ENCODE data around the gene ZDHHC8. TPM values are rescaled to one million over a fixed set of nuclear protein-coding genes. Genes with fewer than 3 reads are reported as not detected.

Gene ZDHHC8
- total RNA-seq, 1 experiment from 2014 or later = 78.4 TPM

DNA sequence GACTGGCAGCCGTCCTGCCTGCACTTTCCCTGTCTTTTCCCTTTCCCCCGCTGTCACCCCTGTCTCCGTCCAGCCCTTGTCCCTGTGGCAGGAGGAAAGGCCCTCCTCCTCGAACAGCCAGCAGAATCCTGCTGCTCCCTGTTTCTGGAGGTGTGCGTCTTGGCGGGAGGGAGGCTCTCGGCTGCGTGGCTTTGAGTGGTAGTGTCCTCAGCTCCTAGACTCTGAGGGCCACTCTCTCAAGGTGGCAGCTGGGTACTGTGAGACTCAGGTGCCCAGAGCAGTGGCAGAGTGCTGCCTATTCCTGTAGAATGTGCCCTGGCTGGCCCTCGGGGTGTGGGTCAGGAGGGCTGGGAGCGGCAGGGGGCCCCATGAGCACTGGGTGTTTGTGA, 24.8 kb upstream of the ZDHHC8 start:
- no peak for DNase-seq
- Mint-ChIP-seq H3K4me1 (ENCODE audit: low read depth, unreplicated experiment) (no peaks in the 10 kb centered on the region), H3K27me3 (ENCODE audit: unreplicated experiment) (no peaks in the 10 kb centered on the region), H3K36me3 (ENCODE audit: insufficient read depth, unreplicated experiment) (peaks cover 64% of the 10 kb centered on the region), H3K27ac (ENCODE audit: unreplicated experiment) (peak overlapping the region; percentile 56), H3K9me3 (ENCODE audit: low read depth, unreplicated experiment) (no peaks in the 10 kb centered on the region), H3K4me3 (ENCODE audit: low read depth, unreplicated experiment) (no peak overlapping the region)
- intact Hi-C loops (cut with micrococcal nuclease; ENCODE audit: unreplicated experiment) = no loop called here
- TF ChIP-seq, protein P1, sequence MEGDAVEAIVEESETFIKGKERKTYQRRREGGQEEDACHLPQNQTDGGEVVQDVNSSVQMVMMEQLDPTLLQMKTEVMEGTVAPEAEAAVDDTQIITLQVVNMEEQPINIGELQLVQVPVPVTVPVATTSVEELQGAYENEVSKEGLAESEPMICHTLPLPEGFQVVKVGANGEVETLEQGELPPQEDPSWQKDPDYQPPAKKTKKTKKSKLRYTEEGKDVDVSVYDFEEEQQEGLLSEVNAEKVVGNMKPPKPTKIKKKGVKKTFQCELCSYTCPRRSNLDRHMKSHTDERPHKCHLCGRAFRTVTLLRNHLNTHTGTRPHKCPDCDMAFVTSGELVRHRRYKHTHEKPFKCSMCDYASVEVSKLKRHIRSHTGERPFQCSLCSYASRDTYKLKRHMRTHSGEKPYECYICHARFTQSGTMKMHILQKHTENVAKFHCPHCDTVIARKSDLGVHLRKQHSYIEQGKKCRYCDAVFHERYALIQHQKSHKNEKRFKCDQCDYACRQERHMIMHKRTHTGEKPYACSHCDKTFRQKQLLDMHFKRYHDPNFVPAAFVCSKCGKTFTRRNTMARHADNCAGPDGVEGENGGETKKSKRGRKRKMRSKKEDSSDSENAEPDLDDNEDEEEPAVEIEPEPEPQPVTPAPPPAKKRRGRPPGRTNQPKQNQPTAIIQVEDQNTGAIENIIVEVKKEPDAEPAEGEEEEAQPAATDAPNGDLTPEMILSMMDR (IDR thresholded peaks at IDR 0.05; ENCODE audit: unreplicated experiment) = no peak
- no TSS peak for BruUV-seq (replicated peaks)
- CTCF ChIA-PET = interaction anchor here (0.6 kb wide), 1 partner anchor 439 kb away, joined by 4 read pairs; no protein-coding TSS in a partner anchor

- Mint-ChIP-seq H3K36me3 (ENCODE audit: insufficient read depth, unreplicated experiment) (peaks cover 65% of the 10 kb centered on the region), H3K27ac (ENCODE audit: unreplicated experiment) (peak overlapping the region; percentile 56), H3K4me1 (ENCODE audit: low read depth, unreplicated experiment) (no peaks in the 10 kb centered on the region), H3K4me3 (ENCODE audit: low read depth, unreplicated experiment) (no peak overlapping the region), H3K9me3 (ENCODE audit: low read depth, unreplicated experiment) (no peaks in the 10 kb centered on the region), H3K27me3 (ENCODE audit: unreplicated experiment) (no peaks in the 10 kb centered on the region)
- no peak for DNase-seq
- CTCF ChIA-PET = no interaction called here
- intact Hi-C loops (cut with micrococcal nuclease; ENCODE audit: unreplicated experiment) = no loop called here
- TF ChIP-seq, protein P1 (IDR thresholded peaks at IDR 0.05; ENCODE audit: unreplicated experiment) = no peak
- no TSS peak for BruUV-seq (replicated peaks)
Observed at GRCh38 chr22:20107471-20107901, 24.1 kb upstream of the ZDHHC8 start.

- H3K4me3 Mint-ChIP-seq (ENCODE audit: low read depth, unreplicated experiment) = peak overlapping the region; percentile 29
- TF ChIP-seq, protein P1 (IDR thresholded peaks at IDR 0.05; ENCODE audit: unreplicated experiment) = no peak
- H3K27ac Mint-ChIP-seq (ENCODE audit: unreplicated experiment) = peak overlapping the region; percentile 56
- CTCF ChIA-PET = interaction anchor here (1.0 kb wide), 1 partner anchor 9 kb away, joined by 3 read pairs; the partner anchor contains the start of gene TRMT2A
- no TSS peak for BruUV-seq (replicated peaks)
- peaks cover 65% of the 10 kb centered on the region for H3K36me3 Mint-ChIP-seq (ENCODE audit: insufficient read depth, unreplicated experiment)
- H3K9me3 Mint-ChIP-seq (ENCODE audit: low read depth, unreplicated experiment) = no peaks in the 10 kb centered on the region
- no peaks in the 10 kb centered on the region for H3K27me3 Mint-ChIP-seq (ENCODE audit: unreplicated experiment)
- no peak for DNase-seq
- no peaks in the 10 kb centered on the region for H3K4me1 Mint-ChIP-seq (ENCODE audit: low read depth, unreplicated experiment)
- intact Hi-C loops (cut with micrococcal nuclease; ENCODE audit: unreplicated experiment) = no loop called here
Observed at GRCh38 chr22:20107951-20108756, 23.4 kb upstream of the ZDHHC8 start.

DNA sequence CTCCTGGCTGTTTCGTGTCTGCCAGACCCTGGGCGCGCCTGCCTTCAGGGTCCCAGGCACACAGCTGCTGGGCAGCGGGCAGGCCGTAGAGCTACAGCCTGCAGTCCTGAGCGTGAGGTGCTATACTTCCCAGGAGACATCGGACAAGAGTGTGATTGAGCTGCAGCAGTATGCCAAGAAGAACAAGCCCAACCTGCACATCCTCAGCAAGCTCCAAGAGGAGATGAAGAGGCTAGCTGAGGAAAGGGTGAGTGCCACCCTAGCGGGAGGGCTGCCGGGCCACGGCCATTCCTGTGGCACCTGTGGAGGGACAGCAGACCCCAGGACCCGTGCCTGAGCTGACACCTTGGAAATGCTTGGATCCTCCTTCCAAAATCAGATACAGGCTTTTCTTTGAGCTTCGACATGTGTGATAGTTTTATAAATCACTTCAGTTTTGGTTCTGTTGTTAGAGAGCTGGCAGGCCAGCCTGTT, 22.8 kb upstream of the ZDHHC8 start:
- CTCF ChIA-PET = interaction anchor here (1.0 kb wide), 1 partner anchor 8 kb away, joined by 3 read pairs; the partner anchor contains the start of gene TRMT2A
- no peaks in the 10 kb centered on the region for H3K27me3 Mint-ChIP-seq (ENCODE audit: unreplicated experiment)
- peak overlapping the region; percentile 29 for H3K4me3 Mint-ChIP-seq (ENCODE audit: low read depth, unreplicated experiment)
- peaks cover 62% of the 10 kb centered on the region for H3K36me3 Mint-ChIP-seq (ENCODE audit: insufficient read depth, unreplicated experiment)
- no peak for DNase-seq
- TF ChIP-seq, protein P1 (IDR thresholded peaks at IDR 0.05; ENCODE audit: unreplicated experiment) = no peak
- no TSS peak for BruUV-seq (replicated peaks)
- no peaks in the 10 kb centered on the region for H3K4me1 Mint-ChIP-seq (ENCODE audit: low read depth, unreplicated experiment)
- no peaks in the 10 kb centered on the region for H3K9me3 Mint-ChIP-seq (ENCODE audit: low read depth, unreplicated experiment)
- no peak overlapping the region for H3K27ac Mint-ChIP-seq (ENCODE audit: unreplicated experiment)
- intact Hi-C loops (cut with micrococcal nuclease; ENCODE audit: unreplicated experiment) = no loop called here
